Fibroblast of villous mesenchyme (primary cell): Measurements from ENCODE around the gene FAT2. TPM values are rescaled to one million over a fixed set of nuclear protein-coding genes. Genes with fewer than 3 reads are reported as not detected.

Experiments
- DNase-seq: peaks from one replicate; pipeline ENCODE4 v3.0.0-alpha.2; 2010; ENCODE audit warnings: low read depth
- H3K4me3 ChIP-seq: 2 replicates; pipeline ENCODE4 v1.5.1; 2011; ENCODE audit warnings: low read depth, mild to moderate bottlenecking, low read length
- total RNA-seq: library from RNA; depleted of rRNA; stranded (reverse); fragments of >200 nt; gene quantifications from 2 replicates; pipeline ENCODE4 v1.2.3, GENCODE V29; 2012
- TF ChIP-seq, protein P1 (sequence below): IDR thresholded peaks from 2 replicates; pipeline ENCODE4 v1.5.1; 2012; ENCODE audit warnings: low read depth, mild to moderate bottlenecking, low read length; ENCODE audit not compliant: insufficient read depth

Gene FAT2, protein sequence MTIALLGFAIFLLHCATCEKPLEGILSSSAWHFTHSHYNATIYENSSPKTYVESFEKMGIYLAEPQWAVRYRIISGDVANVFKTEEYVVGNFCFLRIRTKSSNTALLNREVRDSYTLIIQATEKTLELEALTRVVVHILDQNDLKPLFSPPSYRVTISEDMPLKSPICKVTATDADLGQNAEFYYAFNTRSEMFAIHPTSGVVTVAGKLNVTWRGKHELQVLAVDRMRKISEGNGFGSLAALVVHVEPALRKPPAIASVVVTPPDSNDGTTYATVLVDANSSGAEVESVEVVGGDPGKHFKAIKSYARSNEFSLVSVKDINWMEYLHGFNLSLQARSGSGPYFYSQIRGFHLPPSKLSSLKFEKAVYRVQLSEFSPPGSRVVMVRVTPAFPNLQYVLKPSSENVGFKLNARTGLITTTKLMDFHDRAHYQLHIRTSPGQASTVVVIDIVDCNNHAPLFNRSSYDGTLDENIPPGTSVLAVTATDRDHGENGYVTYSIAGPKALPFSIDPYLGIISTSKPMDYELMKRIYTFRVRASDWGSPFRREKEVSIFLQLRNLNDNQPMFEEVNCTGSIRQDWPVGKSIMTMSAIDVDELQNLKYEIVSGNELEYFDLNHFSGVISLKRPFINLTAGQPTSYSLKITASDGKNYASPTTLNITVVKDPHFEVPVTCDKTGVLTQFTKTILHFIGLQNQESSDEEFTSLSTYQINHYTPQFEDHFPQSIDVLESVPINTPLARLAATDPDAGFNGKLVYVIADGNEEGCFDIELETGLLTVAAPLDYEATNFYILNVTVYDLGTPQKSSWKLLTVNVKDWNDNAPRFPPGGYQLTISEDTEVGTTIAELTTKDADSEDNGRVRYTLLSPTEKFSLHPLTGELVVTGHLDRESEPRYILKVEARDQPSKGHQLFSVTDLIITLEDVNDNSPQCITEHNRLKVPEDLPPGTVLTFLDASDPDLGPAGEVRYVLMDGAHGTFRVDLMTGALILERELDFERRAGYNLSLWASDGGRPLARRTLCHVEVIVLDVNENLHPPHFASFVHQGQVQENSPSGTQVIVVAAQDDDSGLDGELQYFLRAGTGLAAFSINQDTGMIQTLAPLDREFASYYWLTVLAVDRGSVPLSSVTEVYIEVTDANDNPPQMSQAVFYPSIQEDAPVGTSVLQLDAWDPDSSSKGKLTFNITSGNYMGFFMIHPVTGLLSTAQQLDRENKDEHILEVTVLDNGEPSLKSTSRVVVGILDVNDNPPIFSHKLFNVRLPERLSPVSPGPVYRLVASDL (N-terminal part only)
- total RNA-seq: under 0.01 TPM in 1 of 2 replicates, not detected in the other

DNA sequence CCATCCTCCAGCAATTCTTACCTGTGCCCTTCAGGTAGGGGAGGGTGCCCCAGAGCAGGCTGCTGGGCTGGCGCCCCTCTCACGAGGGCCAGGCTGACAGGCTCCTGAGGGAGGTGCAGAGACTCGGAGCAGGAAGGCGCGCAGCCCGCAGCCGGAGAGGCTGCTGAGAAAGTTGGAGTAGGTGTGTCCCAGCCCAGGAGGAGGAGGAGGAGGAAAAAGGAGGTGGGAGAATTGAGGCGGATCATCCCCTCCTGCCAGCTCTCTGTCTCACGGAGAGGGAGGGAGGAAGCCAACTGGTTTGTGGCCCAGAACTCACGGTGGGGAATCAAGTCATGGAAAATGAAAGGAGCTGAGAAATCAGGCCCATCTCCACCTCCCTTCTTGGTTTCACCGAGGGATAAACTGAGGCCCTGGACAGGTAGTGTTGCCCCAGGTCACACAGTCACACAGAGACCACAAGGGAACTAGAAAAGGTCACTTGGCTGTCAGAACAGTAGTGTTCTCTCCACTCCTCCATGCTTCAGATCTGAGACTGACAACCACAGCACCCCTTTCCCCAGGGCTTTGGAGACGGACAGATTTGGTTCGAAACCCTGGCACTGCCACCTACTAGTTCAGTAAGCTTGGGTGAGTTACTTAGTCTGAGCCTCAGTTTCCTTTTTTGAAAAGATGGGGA lies at the start of gene FAT2:
TSS of gene FAT2 (minus strand) at position 188 of the 676 bp plus-strand sequence. CDS start 22,400 bp downstream, outside the sequence.
- DNase-seq: no peak
- no peak within 1 kb of the TSS for H3K4me3 ChIP-seq
- TF ChIP-seq, protein P1, sequence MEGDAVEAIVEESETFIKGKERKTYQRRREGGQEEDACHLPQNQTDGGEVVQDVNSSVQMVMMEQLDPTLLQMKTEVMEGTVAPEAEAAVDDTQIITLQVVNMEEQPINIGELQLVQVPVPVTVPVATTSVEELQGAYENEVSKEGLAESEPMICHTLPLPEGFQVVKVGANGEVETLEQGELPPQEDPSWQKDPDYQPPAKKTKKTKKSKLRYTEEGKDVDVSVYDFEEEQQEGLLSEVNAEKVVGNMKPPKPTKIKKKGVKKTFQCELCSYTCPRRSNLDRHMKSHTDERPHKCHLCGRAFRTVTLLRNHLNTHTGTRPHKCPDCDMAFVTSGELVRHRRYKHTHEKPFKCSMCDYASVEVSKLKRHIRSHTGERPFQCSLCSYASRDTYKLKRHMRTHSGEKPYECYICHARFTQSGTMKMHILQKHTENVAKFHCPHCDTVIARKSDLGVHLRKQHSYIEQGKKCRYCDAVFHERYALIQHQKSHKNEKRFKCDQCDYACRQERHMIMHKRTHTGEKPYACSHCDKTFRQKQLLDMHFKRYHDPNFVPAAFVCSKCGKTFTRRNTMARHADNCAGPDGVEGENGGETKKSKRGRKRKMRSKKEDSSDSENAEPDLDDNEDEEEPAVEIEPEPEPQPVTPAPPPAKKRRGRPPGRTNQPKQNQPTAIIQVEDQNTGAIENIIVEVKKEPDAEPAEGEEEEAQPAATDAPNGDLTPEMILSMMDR: no peak

DNA sequence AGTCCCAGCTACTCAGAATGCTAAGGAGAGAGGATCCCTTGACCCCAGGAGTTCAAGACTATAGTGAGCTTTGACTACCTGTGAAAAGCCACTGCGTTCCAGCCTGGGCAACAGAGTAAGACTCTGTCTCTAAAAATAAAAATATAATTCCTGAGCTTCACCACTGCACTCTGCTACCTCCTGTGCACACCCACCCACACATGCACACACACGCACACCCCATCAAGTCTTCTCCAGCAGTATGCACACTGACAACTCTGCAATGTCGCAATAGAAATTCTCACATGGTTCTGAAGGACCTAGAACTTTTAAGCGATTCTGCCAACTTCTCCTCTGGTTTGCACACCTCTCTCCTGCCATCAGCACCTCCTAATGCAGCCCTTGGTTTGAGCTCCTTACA lies 47.5 kb upstream of the FAT2 start:
- DNase-seq: no peak
- TF ChIP-seq, protein P1: no peak
- no peak overlapping the region for H3K4me3 ChIP-seq

DNA sequence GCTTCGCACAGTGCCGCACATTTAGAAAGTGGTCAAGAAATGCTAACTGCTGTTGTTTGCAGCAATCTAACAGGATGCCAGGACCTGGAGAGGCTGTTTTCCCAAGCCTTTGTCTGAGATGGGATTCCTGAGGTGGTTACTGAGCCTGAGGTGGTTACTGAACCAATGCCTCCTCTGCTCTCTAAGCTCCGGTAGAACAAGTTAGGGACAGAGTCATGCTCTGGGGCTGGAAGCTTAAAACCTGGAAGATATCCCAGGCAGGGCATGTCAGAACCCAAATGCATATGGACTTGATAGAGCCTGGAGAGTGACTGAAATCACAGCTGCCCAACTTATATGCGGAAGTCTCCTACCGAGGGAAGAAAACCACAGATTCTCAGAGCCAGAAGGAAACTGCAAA lies 46.5 kb upstream of the FAT2 start:
- DNase-seq: no peak
- no peak overlapping the region for H3K4me3 ChIP-seq
- TF ChIP-seq, protein P1: no peak

DNA sequence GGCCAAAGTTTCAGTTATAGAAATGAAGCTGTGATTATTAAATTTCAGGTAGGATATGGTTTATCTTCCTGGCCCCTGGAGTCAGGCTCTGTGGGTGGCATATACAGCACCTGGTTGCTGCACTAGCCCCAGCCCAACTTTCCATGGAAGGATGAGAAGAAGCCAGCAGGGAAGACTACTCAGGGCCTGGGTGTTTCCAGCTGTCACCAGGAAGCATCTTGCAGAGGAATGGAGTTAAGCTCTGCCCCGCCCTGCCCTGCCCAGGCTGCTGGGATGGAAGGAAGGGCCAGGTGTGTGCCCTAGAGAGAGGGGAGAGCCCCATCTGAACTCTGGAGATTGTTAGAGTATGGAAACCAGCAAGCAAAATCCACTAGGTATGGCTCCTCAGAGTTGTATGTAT lies 42.8 kb upstream of the FAT2 start:
- no peak for DNase-seq
- H3K4me3 ChIP-seq: no peak overlapping the region
- TF ChIP-seq, protein P1: no peak

DNA sequence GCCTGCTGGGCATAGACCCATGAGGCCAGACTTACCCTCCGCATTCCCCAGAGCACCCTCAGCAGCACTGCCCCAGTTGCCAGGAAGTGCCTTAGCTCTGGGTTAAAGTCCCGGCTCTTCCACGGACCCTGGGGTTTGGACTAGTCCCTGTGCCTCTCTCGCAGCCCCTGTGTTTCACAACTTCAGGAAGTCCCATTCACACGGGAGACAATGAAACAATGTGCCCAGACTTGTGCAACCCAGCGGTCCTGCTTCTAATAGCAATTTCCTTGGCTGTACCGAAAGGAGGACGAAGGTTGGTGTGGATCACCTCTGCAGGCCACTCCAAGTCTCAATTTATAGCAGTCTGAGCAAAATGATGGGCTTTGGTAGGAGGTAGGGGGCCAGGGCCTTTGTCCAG lies 41.8 kb upstream of the FAT2 start:
- no peak overlapping the region for H3K4me3 ChIP-seq
- no peak for DNase-seq
- TF ChIP-seq, protein P1: no peak

DNA sequence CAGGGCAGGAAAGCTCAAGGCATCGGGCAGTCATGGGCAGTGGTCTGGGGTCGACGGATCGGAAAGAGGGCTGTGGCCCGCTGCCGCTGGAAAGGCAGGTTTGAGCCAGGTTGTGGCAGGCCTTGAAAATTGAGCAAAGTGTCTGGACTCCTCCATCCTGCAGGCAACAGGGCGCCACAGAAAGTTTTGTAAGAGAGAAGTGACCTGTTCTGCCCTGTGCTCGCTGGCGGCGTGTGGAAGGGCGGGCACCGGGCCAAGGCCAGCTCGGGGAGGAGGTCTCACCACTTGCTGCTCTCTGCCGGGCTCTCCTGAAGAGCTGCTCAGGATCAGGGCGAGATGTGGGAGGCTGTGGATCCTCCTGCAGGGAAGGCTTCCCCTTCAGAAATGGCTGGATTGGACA lies 41.4 kb upstream of the FAT2 start:
- no peak for DNase-seq
- TF ChIP-seq, protein P1: no peak
- no peak overlapping the region for H3K4me3 ChIP-seq
